Breast epithelium (tissue), 3 donors: ENCODE measurements around the gene KDM4B.

Experiments
- CTCF ChIP-seq, 3 donors: fragments of 450-650 bp; IDR thresholded peaks; one replicate each; pipeline ENCODE4 v1.5.1; 2016 to 2017; ENCODE audit warnings: antibody characterized with exemption in 3 of 3, mild to moderate bottlenecking in 3 of 3, moderate library complexity in 3 of 3
- POLR2A ChIP-seq: fragments of 450-650 bp; IDR thresholded peaks from one replicate; pipeline ENCODE4 v1.6.1; 2016; ENCODE audit warnings: antibody characterized with exemption, mild to moderate bottlenecking, moderate library complexity
- POLR2AphosphoS5 ChIP-seq, 3 donors: sonication (generic); formaldehyde crosslinking; IDR thresholded peaks; one replicate each; pipeline ENCODE4 v1.6.1; 2017; ENCODE audit warnings: antibody characterized with exemption in 3 of 3

GRCh38 chr19:5200844-5201243, 231.9 kb downstream of the KDM4B start:
- no peak for TF ChIP-seq CTCF (IDR thresholded peaks at IDR 0.05)
- TF ChIP-seq POLR2A: no peak
- TF ChIP-seq POLR2AphosphoS5 (IDR thresholded peaks at IDR 0.05): no peak
